CD4-positive, alpha-beta T cell treated with Interferon alpha-2 for 1 hour (primary cell): Measurements from ENCODE around the gene PRKD2.
A peak's percentile ranks its signal among the peaks of the same experiment; 100 is the strongest.
"Not testable (repeated sequence)": the region's sequence is repeated elsewhere in the genome, so short reads cannot be mapped to it uniquely, and the experiment has no call there.

Source experiments
- DNase-seq, 2 donors: peaks; one replicate each; pipeline ENCODE4 v3.0.0-alpha.2; 2020 to 2022

Gene PRKD2

GRCh38 chr19:46717034-46717715 is at the start of gene PRKD2:
Gene PRKD2, minus strand, starts transcription at chr19:46717114. Its CDS starts 744 bp downstream, at chr19:46716370.
- DNase-seq, result peak; percentile 85 to 90

- no peak for DNase-seq
Observed at GRCh38 chr19:46764817-46765291, 47.9 kb upstream of the PRKD2 start.

GRCh38 chr19:46762245-46762890 is 45.5 kb upstream of the PRKD2 start:
- DNase-seq, result no peak

- DNase-seq, result no peak
Observed at GRCh38 chr19:46761418-46761831, 44.5 kb upstream of the PRKD2 start.

- not testable (repeated sequence) for DNase-seq
Observed at GRCh38 chr19:46760897-46761296, 44.0 kb upstream of the PRKD2 start.

- no peak for DNase-seq
Observed at GRCh38 chr19:46760363-46760762, 43.4 kb upstream of the PRKD2 start.

GRCh38 chr19:46759817-46760333 is 43.0 kb upstream of the PRKD2 start:
- DNase-seq, result no peak

GRCh38 chr19:46759206-46759605 is 42.3 kb upstream of the PRKD2 start:
- no peak for DNase-seq

- DNase-seq, result no peak
Observed at GRCh38 chr19:46756544-46756888, 39.6 kb upstream of the PRKD2 start.

- DNase-seq, result no peak
Observed at GRCh38 chr19:46755853-46756543, 39.1 kb upstream of the PRKD2 start.

- DNase-seq, result no peak
Observed at GRCh38 chr19:46755077-46755852, 38.4 kb upstream of the PRKD2 start.

- DNase-seq, result peak; percentile 71 to 78
Observed at GRCh38 chr19:46753420-46754155, 36.7 kb upstream of the PRKD2 start.

- DNase-seq, result peak; percentile 68 to 77
Observed at GRCh38 chr19:46748325-46749109, 31.6 kb upstream of the PRKD2 start.

- peak; percentile 67 to 73 for DNase-seq
Observed at GRCh38 chr19:46746281-46747057, 29.6 kb upstream of the PRKD2 start, which contains the start of gene STRN4. Gene STRN4, minus strand, starts transcription at chr19:46746450. Its CDS starts 20 bp downstream, at chr19:46746430.

GRCh38 chr19:46745521-46746280 is 28.8 kb upstream of the PRKD2 start, which contains the start of gene FKRP:
Gene FKRP, plus strand, starts transcription at chr19:46746057. Its CDS starts 9,394 bp downstream, at chr19:46755451.
- peak in 1 of 2 donors; percentile 45 for DNase-seq

GRCh38 chr19:46745030-46745429 is 28.1 kb upstream of the PRKD2 start:
- DNase-seq, result no peak

- DNase-seq, result no peak
Observed at GRCh38 chr19:46744005-46744691, 27.2 kb upstream of the PRKD2 start.

- no peak for DNase-seq
Observed at GRCh38 chr19:46742926-46743480, 26.1 kb upstream of the PRKD2 start.
